HG03354 (cell line): Measurements from ENCODE around the gene RHD.
"Not testable (repeated sequence)": the region's sequence is repeated elsewhere in the genome, so short reads cannot be mapped to it uniquely, and the experiment has no call there.

Source experiments
- ATAC-seq: cut with Tn5 transposase; IDR thresholded peaks from one replicate; pipeline ENCODE4 v1.9.1; 2021; ENCODE audit warnings: mild to moderate bottlenecking; ENCODE audit not compliant: unreplicated experiment, poor library complexity, severe bottlenecking

The RHD gene

GRCh38 chr1:25255706-25256577 lies 16.4 kb upstream of the RHD start:
- ATAC-seq: no peak

DNA sequence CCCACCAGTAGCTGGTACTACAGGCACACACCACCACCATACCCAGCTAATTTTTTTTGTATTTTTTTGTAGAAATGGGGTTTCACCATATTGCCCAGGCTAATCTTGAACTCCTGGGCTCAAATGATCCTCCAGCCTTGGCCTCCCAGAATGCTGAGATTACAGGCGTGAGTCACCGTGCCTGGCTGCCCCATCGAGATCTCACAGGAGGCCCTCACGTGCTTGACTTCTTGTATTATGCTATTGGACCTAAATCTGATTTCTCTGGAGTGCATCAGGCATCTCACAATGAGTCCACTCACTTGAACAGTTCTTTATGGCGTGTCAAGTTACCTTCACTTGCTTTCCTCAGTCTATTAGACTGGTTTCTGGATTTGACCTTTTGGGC lies 15.7 kb upstream of the RHD start:
- no peak for ATAC-seq

- no peak for ATAC-seq
Measured at GRCh38 chr1:25257196-25257595, 15.1 kb upstream of the RHD start.

DNA sequence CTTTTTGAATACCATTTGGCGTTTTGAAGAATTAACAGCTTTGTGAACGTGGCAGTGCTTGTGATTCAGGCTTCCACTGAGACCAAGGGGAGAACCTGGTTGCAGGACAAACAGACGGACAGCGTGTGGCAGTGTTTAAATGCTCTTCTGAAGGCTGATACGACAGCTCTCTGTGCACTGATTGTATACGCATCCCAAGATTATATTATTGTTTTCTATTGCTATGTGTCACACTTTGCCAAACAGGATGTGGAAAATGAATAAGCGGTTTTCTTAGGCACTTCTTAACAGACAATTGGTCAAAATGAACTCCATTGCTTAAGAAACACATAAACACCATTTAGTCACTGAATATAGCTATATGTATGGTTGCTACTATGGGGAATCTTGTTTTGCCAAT lies 12.5 kb upstream of the RHD start:
- ATAC-seq: not testable (repeated sequence)

DNA sequence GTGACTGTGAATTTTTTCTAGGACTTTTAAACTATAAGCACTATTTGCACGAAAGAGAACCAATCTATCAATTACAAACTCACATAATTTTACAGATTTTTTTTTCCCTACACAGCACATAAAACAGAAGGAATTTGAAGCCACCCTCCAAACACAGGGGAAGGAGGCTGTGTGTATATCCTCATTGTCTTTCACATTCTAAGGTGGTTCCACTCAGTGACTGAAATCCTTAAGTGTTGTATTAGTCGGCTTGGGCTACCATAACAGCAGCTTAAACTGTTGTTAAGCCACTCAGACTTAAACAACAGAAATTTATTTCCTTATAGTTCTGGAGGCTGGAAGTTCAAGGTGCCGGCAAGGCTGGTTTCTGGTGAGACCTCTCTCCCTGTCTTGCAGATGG lies 12.0 kb upstream of the RHD start:
- not testable (repeated sequence) for ATAC-seq

DNA sequence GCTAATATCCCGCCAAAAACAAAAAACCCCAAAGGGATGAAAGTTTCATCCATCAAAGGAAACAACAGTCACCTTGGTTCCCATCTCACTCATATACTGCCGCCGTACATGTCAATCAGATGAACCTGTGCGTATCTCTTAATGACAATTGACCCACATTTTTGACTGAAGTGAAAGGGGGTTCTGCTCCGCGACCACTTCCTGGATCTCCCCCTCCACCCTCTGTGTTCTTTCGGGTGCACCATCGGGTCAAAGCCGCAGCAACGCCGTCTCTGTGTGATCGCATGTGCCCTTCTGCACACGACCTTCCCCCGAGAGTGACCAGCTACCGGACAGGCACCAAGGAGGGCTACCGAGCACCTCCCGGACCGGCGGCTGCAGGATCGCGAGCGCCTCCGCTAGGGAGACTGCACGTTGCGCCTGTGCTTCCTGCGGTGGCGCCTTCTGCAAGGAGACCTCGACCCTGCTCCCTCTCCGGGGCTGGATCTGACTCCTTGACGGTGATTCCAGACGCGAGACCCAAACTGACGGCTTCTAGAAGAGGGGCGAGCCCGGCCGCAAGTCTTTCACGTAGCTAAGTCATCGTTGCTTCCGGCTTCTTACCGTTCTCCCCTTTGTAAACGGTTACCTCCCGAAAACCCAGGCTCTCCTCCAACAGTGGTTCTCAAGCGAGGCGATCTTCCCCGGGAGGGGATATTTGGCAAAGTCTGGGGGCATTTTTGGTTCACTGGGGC lies 5.6 kb upstream of the RHD start:
- ATAC-seq: peak; percentile 30

DNA sequence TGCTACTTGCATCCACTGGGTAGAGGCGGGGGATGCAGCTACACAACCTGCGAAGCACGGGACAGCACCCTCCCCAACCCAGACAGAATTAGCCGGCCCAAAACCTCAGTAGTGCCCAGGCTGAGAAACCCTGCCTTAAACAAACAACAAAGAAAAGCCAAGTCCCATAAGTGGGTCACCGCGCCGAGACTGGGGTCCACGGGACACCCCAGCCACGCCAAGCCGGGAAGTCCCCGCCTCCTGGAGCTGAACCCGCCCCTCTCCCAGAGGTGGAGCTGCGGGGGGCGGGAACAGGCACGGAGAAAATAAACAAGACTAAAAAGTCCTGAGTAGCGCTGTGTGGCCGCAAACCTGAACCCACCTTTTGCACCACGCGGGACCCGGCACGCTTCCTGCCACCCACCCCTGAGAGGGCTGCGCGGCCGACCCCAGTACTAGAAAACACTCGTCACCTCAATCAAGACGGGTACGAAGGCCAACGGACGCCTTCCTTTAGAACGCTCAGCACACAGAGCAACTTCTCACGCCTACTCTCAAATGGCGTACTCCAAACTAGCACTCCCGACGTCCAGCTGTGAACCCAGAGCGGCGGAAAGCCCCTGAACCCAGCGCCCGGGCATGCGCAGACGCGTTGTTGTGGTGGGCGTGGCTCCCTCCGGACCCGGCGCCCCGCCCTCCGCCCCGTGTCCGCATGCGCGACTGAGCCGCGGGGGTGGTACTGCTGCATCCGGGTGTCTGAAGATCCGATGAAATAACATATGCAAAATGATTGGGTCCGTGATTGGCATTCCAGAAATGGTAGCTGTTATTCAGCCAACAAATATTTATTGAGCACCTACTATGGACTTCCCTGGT lies 4.8 kb upstream of the RHD start:
- ATAC-seq: peak; percentile 76

DNA sequence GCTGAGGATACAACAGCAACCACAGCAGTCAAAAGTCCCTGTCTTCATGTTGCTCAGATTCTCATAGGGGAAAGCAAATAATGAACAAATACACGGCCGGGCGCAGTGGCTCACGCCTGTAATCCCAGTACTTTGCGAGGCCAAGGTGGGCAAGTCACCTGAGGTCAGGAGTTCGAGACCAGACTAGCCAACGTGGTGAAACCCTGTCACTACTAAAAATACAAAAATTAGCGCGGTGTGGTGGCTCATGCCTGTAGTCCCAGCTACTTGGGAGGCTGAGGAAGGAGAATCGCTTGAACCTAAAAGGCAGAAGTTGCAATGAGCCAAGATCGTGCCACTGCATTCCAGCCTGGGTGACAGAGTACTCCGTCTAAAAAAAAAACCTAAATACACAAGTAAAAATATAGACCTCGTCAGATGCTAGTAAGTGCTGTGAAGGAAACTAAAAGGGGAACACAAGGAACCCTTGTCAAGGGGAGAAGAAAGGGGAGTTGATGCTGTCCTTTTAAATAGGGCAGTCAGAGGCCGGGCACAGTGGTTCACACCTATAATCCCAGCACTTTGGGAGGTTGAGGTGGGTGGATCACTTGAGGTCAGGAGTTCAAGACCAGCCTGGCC lies 4.1 kb upstream of the RHD start:
- not testable (repeated sequence) for ATAC-seq

GRCh38 chr1:25275648-25276047 lies 3.3 kb downstream of the RHD start:
- ATAC-seq: not testable (repeated sequence)

GRCh38 chr1:25277295-25277694 lies 5.0 kb downstream of the RHD start:
- not testable (repeated sequence) for ATAC-seq

DNA sequence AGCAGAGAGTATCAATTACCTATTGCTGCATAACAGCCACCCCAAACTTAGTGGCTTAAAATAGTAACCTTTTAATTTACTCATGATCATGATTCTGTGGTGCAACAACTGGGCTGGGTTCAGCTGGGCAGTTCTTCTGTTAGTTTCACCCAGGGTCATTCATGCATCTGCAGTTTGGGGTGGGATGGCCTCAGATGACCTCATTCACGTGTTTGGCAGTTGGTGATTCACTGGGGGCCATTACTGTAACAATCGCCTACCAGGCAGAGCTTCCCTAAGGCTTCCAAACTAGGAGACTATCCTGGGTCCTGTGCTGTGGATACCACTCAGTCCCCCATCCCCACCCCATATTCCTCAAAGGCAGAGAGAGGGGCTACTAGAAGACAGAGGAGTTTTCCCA lies 6.0 kb downstream of the RHD start:
- ATAC-seq: not testable (repeated sequence)

- ATAC-seq: not testable (repeated sequence)
Measured at GRCh38 chr1:25278790-25279189, 6.5 kb downstream of the RHD start.

GRCh38 chr1:25279693-25280111 lies 7.4 kb downstream of the RHD start:
- not testable (repeated sequence) for ATAC-seq

- not testable (repeated sequence) for ATAC-seq
Measured at GRCh38 chr1:25285862-25286261, 13.6 kb downstream of the RHD start.

- ATAC-seq: not testable (repeated sequence)
Measured at GRCh38 chr1:25287164-25287563, 14.9 kb downstream of the RHD start.

- ATAC-seq: not testable (repeated sequence)
Measured at GRCh38 chr1:25288573-25289101, 16.3 kb downstream of the RHD start.

- not testable (repeated sequence) for ATAC-seq
Measured at GRCh38 chr1:25290043-25290442, 17.7 kb downstream of the RHD start.

DNA sequence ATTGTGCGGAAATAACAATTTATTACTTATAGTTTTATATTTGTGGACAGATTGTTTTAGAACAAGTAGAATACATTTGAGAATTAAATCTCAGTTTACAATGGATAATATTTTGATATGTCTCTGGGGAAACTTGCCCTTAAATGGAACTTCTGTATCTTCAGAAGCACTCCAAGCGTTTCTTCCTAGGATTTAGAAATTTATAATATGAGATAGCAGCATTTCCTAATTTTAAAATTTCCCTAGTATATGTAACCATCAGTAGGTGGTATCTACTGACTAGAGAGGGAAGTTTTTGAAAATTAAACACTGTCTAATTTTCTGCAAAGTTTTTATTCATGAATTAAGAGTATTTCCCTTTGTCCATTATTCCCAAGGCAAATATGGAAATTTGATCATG lies 21.1 kb downstream of the RHD start:
- ATAC-seq: not testable (repeated sequence)
